SK-N-SH (cell line): ENCODE data around the gene BSG. TPM values are rescaled to one million over a fixed set of nuclear protein-coding genes. Genes with fewer than 3 reads are reported as not detected.

Source experiments
- CTCF ChIA-PET: fragments of 300-600, 350-600 bp; formaldehyde crosslinking; extraction: SDS; loops from one replicate; lab custom pipeline; 2021; lab: Yijun Ruan, JAX
- POLR2A ChIA-PET: fragments of 350-600 bp; sonication (Branson Sonifier 250); formaldehyde crosslinking; extraction: SDS; loops from one replicate; lab custom pipeline; 2020; ENCODE audit warnings: antibody characterized with exemption, inconsistent platforms; lab: Yijun Ruan, JAX
- DNase-seq: peaks from one replicate; pipeline ENCODE4 v3.0.0; 2012
- H2AFZ ChIP-seq: fragments of 200-600 bp; sonication (generic); 2 replicates; pipeline ENCODE4 v1.8.1; 2016; ENCODE audit warnings: antibody characterized with exemption, mild to moderate bottlenecking, low read depth
- H3F3A ChIP-seq: fragments of 200-600 bp; sonication (generic); replicated peaks from 2 replicates; pipeline ENCODE3; 2016; ENCODE audit warnings: antibody characterized with exemption, mild to moderate bottlenecking; ENCODE audit not compliant: insufficient read depth
- H3K27ac ChIP-seq, 2 experiments: fragments of 200-500 bp in 1 of 2; fragments of 200-600 bp in 1 of 2; sonication (Bioruptor generic) in 1 of 2; sonication (generic), shearing (Covaris generic) in 1 of 2; 2 replicates each; pipeline versions ENCODE4 v1.5.1 to v1.6.1; 2014 to 2016; ENCODE audit warnings: low read depth in 2 of 2, inconsistent platforms in 1 of 2, low read length in 1 of 2, mild to moderate bottlenecking in 1 of 2, mixed read lengths in 1 of 2
- H3K27me3 ChIP-seq: fragments of 200-600 bp; sonication (generic), shearing (Covaris generic); 2 replicates; pipeline ENCODE4 v1.6.1; 2016; ENCODE audit warnings: mixed run types; ENCODE audit not compliant: insufficient read depth
- H3K36me3 ChIP-seq, 2 experiments: fragments of 200-500 bp in 1 of 2; fragments of 200-600 bp in 1 of 2; sonication (Bioruptor generic) in 1 of 2; sonication (generic) in 1 of 2; replicated peaks in 1 of 2; 2 replicates each; pipeline versions ENCODE3 to v1.5.1; 2014 to 2016; ENCODE audit warnings: low read length in 1 of 2, mild to moderate bottlenecking in 1 of 2; ENCODE audit not compliant: insufficient read depth in 2 of 2, control insufficient read depth in 1 of 2
- H3K4me1 ChIP-seq, 2 experiments: fragments of 200-500 bp in 1 of 2; fragments of 200-600 bp in 1 of 2; sonication (Bioruptor generic) in 1 of 2; sonication (generic), shearing (Covaris generic) in 1 of 2; 2 replicates each; pipeline versions ENCODE4 v1.5.1 to v1.6.1; 2014 to 2016; ENCODE audit warnings: low read depth in 1 of 2, low read length in 1 of 2, mixed run types in 1 of 2; ENCODE audit not compliant: insufficient read depth in 2 of 2, control insufficient read depth in 1 of 2
- H3K4me2 ChIP-seq: fragments of 200-600 bp; sonication (generic), shearing (Covaris generic); 2 replicates; pipeline ENCODE4 v1.6.1; 2017; ENCODE audit warnings: mixed run types
- H3K4me3 ChIP-seq, 2 experiments: fragments of 200-500 bp in 1 of 2; fragments of 200-600 bp in 1 of 2; sonication (Bioruptor generic) in 1 of 2; sonication (generic), shearing (Covaris generic) in 1 of 2; 2 replicates each; pipeline versions ENCODE4 v1.5.1 to v1.8.1; 2014 to 2016; ENCODE audit warnings: low read depth in 2 of 2, inconsistent platforms in 1 of 2, low read length in 1 of 2, mild to moderate bottlenecking in 1 of 2, mixed read lengths in 1 of 2, moderate library complexity in 1 of 2
- H3K79me2 ChIP-seq: fragments of 200-600 bp; sonication (generic); 2 replicates; pipeline ENCODE4 v1.8.1; 2017; ENCODE audit warnings: mild to moderate bottlenecking; ENCODE audit not compliant: insufficient read depth
- H3K9ac ChIP-seq: fragments of 200-600 bp; sonication (generic); 2 replicates; pipeline ENCODE4 v1.6.1; 2017; ENCODE audit warnings: mixed run types
- H3K9me2 ChIP-seq: fragments of 200-600 bp; sonication (generic); 2 replicates; pipeline ENCODE4 v1.6.1; 2017; ENCODE audit warnings: mixed run types
- H3K9me3 ChIP-seq: fragments of 200-600 bp; sonication (generic); 2 replicates; pipeline ENCODE4 v1.6.1; 2017; ENCODE audit warnings: mixed run types, mild to moderate bottlenecking, moderate library complexity
- H4K20me1 ChIP-seq: fragments of 200-600 bp; sonication (generic); 2 replicates; pipeline ENCODE4 v1.6.1; 2017; ENCODE audit warnings: mild to moderate bottlenecking, mixed run types; ENCODE audit not compliant: insufficient read depth
- EP300 ChIP-seq, 2 experiments: IDR thresholded peaks; 2 replicates each; pipeline versions ENCODE4 v1.4.0 to v1.6.1; 2012; ENCODE audit warnings: borderline replicate concordance in 1 of 2, low read depth in 1 of 2, low read length in 1 of 2
- EZH2phosphoT487 ChIP-seq: fragments of 200-600 bp; sonication (generic); IDR thresholded peaks from 2 replicates; pipeline ENCODE4 v1.6.1; 2017; ENCODE audit warnings: low read depth, mixed run types, mild to moderate bottlenecking, antibody characterized with exemption, moderate library complexity, borderline replicate concordance
- MXI1 ChIP-seq: IDR thresholded peaks from 2 replicates; pipeline ENCODE4 v1.6.1; 2012; ENCODE audit warnings: mild to moderate bottlenecking, low read depth, low read length, improper control_type of control experiment
- NRF1 ChIP-seq: IDR thresholded peaks from 2 replicates; pipeline ENCODE4 v1.6.1; 2012; ENCODE audit warnings: low read depth, mild to moderate bottlenecking, low read length
- POLR2AphosphoS5 ChIP-seq: IDR thresholded peaks from 2 replicates; pipeline ENCODE4 v1.6.1; 2012; ENCODE audit warnings: low read depth, low read length
- RCOR1 ChIP-seq: fragments of 150-350 bp; IDR thresholded peaks from 2 replicates; pipeline ENCODE4 v1.6.1; 2017; ENCODE audit warnings: antibody characterized with exemption, low read length
- TAF1 ChIP-seq: IDR thresholded peaks from 2 replicates; pipeline ENCODE4 v1.6.1; 2012; ENCODE audit warnings: low read depth, mild to moderate bottlenecking, low read length, moderate library complexity, borderline replicate concordance
- TEAD4 ChIP-seq: IDR thresholded peaks from 2 replicates; pipeline ENCODE4 v1.4.0; 2012; ENCODE audit warnings: mild to moderate bottlenecking, borderline replicate concordance; ENCODE audit not compliant: insufficient read depth
- WGBS: methylation state at CpG from one replicate; pipeline ENCODE4 v1.1.6; 2017; ENCODE audit warnings: low lambda C conversion rate; 5-methylcytosine and 5-hydroxymethylcytosine counted together
- polyA plus RNA-seq, 3 experiments: library from polyadenylated mRNA; depleted of rRNA; stranded (reverse); fragments of >200 nt; gene quantifications; 2 replicates each; pipeline ENCODE4 v1.2.3, GENCODE V29; 2012
- TF ChIP-seq, protein P1 (sequence below): IDR thresholded peaks from 2 replicates; pipeline ENCODE4 v1.4.0; 2012; ENCODE audit warnings: low read depth, borderline replicate concordance
- TF ChIP-seq, protein P2 (sequence below): fragments of 150-350 bp; IDR thresholded peaks from 2 replicates; pipeline ENCODE4 v1.6.1; 2016; ENCODE audit warnings: mild to moderate bottlenecking, low read depth, low read length

BSG gene
- polyA plus RNA-seq, 1 of the 3 experiments (the other 2 are of a cell fraction): 835 TPM

- Histone ChIP-seq H4K20me1 (peaks cover 85% of the 10 kb centered on the region), H3K4me2 (no peak overlapping the region), H3K4me1 (peaks cover 19 to 24% of the 10 kb centered on the region in 2 experiments; a peak in 3 of 4 replicates), H3F3A (peaks cover 21% of the 10 kb centered on the region), H3K27me3 (no peaks in the 10 kb centered on the region), H3K36me3 (peaks cover 0 to 38% of the 10 kb centered on the region in 2 experiments), H3K9me3 (no peaks in the 10 kb centered on the region), H3K9ac (no peak overlapping the region), H3K27ac (no peak overlapping the region), H3K9me2 (no peaks in the 10 kb centered on the region), H3K4me3 (no peak overlapping the region), H3K79me2 (peaks cover 61% of the 10 kb centered on the region), H2AFZ (no peak overlapping the region)
- no peak for TF ChIP-seq EZH2phosphoT487
- no peak for DNase-seq
- POLR2A ChIA-PET: no interaction called here
- WGBS: 95% methylated on average over 27 of the region's 46 CpGs
- CTCF ChIA-PET: interaction anchor here (0.9 to 5.7 kb wide), 2 partner anchors 8 to 33 kb away, joined by 3 to 32 read pairs; no protein-coding TSS in a partner anchor
Measured at GRCh38 chr19:579111-579841, 6.9 kb downstream of the BSG start.

GRCh38 chr19:579842-580155 is 7.4 kb downstream of the BSG start:
- TF ChIP-seq TEAD4 (no peak), POLR2AphosphoS5 (no peak), NRF1 (no peak), TAF1 (no peak), RCOR1 (no peak), MXI1 (no peak), EP300 (IDR thresholded peaks at IDR 0.05; ENCODE audit: borderline replicate concordance in 1 of 2, low read depth in 1 of 2, low read length in 1 of 2) (no peak)
- TF ChIP-seq, protein P1, sequence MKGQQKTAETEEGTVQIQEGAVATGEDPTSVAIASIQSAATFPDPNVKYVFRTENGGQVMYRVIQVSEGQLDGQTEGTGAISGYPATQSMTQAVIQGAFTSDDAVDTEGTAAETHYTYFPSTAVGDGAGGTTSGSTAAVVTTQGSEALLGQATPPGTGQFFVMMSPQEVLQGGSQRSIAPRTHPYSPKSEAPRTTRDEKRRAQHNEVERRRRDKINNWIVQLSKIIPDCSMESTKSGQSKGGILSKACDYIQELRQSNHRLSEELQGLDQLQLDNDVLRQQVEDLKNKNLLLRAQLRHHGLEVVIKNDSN: no peak
- TF ChIP-seq, protein P2, sequence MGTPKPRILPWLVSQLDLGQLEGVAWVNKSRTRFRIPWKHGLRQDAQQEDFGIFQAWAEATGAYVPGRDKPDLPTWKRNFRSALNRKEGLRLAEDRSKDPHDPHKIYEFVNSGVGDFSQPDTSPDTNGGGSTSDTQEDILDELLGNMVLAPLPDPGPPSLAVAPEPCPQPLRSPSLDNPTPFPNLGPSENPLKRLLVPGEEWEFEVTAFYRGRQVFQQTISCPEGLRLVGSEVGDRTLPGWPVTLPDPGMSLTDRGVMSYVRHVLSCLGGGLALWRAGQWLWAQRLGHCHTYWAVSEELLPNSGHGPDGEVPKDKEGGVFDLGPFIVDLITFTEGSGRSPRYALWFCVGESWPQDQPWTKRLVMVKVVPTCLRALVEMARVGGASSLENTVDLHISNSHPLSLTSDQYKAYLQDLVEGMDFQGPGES: no peak
- no peak for DNase-seq
- H2AFZ ChIP-seq: no peak overlapping the region
- POLR2A ChIA-PET: no interaction called here
- H3K9me2 ChIP-seq: no peaks in the 10 kb centered on the region
- H3K79me2 ChIP-seq: peaks cover 56% of the 10 kb centered on the region
- no peak overlapping the region for H3K4me3 ChIP-seq
- no peak overlapping the region for H3K4me2 ChIP-seq
- H4K20me1 ChIP-seq: peaks cover 84% of the 10 kb centered on the region
- no peaks in the 10 kb centered on the region for H3K9me3 ChIP-seq
- CTCF ChIA-PET: no interaction called here
- H3F3A ChIP-seq: peaks cover 21% of the 10 kb centered on the region
- no peak overlapping the region for H3K27ac ChIP-seq
- no peak overlapping the region for H3K9ac ChIP-seq
- H3K27me3 ChIP-seq: no peaks in the 10 kb centered on the region
- peaks cover 0 to 38% of the 10 kb centered on the region in 2 experiments for H3K36me3 ChIP-seq
- peaks cover 14 to 19% of the 10 kb centered on the region in 2 experiments; a peak in 3 of 4 replicates for H3K4me1 ChIP-seq
- WGBS: 96% methylated on average over 11 of the region's 11 CpGs
